GM23338 (cell line): ENCODE measurements around the gene USP19. TPM values are rescaled to one million over a fixed set of nuclear protein-coding genes. Genes with fewer than 3 reads are reported as not detected.

ENCODE experiments used
- ATAC-seq: fragments of 200-7000 bp; cut with Tn5 transposase; 3 replicates; pipeline ENCODE4 v1.9.1; 2020
- DNase-seq: peaks from one replicate; pipeline ENCODE4 v3.0.0-alpha.2; 2015; ENCODE audit warnings: low spot score
- H2AFZ ChIP-seq: fragments of 200-600 bp; sonication (generic); 2 replicates; pipeline ENCODE4 v1.8.0; 2016; ENCODE audit warnings: antibody characterized with exemption, mild to moderate bottlenecking, moderate library complexity
- H3F3A ChIP-seq: fragments of 200-600 bp; sonication (generic); replicated peaks from 2 replicates; pipeline ENCODE4 v1.8.0; 2017; ENCODE audit warnings: antibody characterized with exemption, mixed run types, low read depth
- H3K27ac ChIP-seq: fragments of 200-600 bp; sonication (generic); 2 replicates; pipeline ENCODE4 v1.6.1; 2016; ENCODE audit warnings: low read depth
- H3K27me3 ChIP-seq: fragments of 200-600 bp; sonication (generic); 2 replicates; pipeline ENCODE4 v1.8.0; 2016; ENCODE audit warnings: mild to moderate bottlenecking, mixed run types, moderate library complexity; ENCODE audit not compliant: insufficient read depth
- H3K36me3 ChIP-seq: fragments of 200-600 bp; sonication (generic); 2 replicates; pipeline ENCODE4 v1.8.0; 2016; ENCODE audit warnings: mild to moderate bottlenecking; ENCODE audit not compliant: insufficient read depth
- H3K4me1 ChIP-seq: fragments of 200-600 bp; sonication (generic); 2 replicates; pipeline ENCODE4 v1.8.0; 2016; ENCODE audit warnings: mild to moderate bottlenecking, moderate library complexity; ENCODE audit not compliant: insufficient read depth
- H3K4me2 ChIP-seq: fragments of 200-600 bp; sonication (generic); 2 replicates; pipeline ENCODE4 v1.7.1; 2017; ENCODE audit warnings: mixed run types
- H3K4me3 ChIP-seq: fragments of 200-600 bp; sonication (generic); 2 replicates; pipeline ENCODE4 v1.6.1; 2016; ENCODE audit warnings: mixed run types
- H3K79me2 ChIP-seq: fragments of 200-600 bp; sonication (generic); replicated peaks from 2 replicates; pipeline ENCODE4 v1.8.0; 2017; ENCODE audit warnings: mild to moderate bottlenecking; ENCODE audit not compliant: insufficient read depth
- H3K9me2 ChIP-seq: fragments of 200-600 bp; sonication (generic); 2 replicates; pipeline ENCODE4 v1.8.0; 2017; ENCODE audit not compliant: insufficient read depth
- H4K20me1 ChIP-seq: fragments of 200-600 bp; sonication (generic); replicated peaks from 2 replicates; pipeline ENCODE4 v1.8.0; 2017; ENCODE audit warnings: mild to moderate bottlenecking; ENCODE audit not compliant: insufficient read depth
- H3K27ac Mint-ChIP-seq: 2 replicates; pipeline ENCODE4 v1.8.0; 2020; ENCODE audit warnings: inconsistent platforms, mild to moderate bottlenecking, moderate library complexity, mixed read lengths
- H3K27me3 Mint-ChIP-seq: 3 replicates; pipeline ENCODE4 v1.8.0; 2022; ENCODE audit warnings: low read depth, mild to moderate bottlenecking, moderate library complexity, mixed read lengths, inconsistent platforms; ENCODE audit not compliant: insufficient read depth, poor library complexity
- H3K36me3 Mint-ChIP-seq: 3 replicates; pipeline ENCODE4 v1.8.0; 2021; ENCODE audit warnings: low read depth, mild to moderate bottlenecking, inconsistent platforms, moderate library complexity, mixed read lengths
- H3K4me1 Mint-ChIP-seq: 3 replicates; pipeline ENCODE4 v1.8.0; 2020; ENCODE audit warnings: mild to moderate bottlenecking, inconsistent platforms, mixed read lengths
- H3K4me3 Mint-ChIP-seq: 3 replicates; pipeline ENCODE4 v1.8.0; 2021; ENCODE audit warnings: moderate library complexity, mild to moderate bottlenecking, inconsistent platforms, mixed read lengths
- H3K9me3 Mint-ChIP-seq: 3 replicates; pipeline ENCODE4 v1.8.0; 2020; ENCODE audit warnings: moderate library complexity, mild to moderate bottlenecking, inconsistent platforms, mixed read lengths
- CREB1 ChIP-seq: fragments of 250-450 bp; sonication (Bioruptor Pico); IDR thresholded peaks from 2 replicates; pipeline ENCODE4 v1.5.0; 2020; ENCODE audit warnings: low read depth, mild to moderate bottlenecking, moderate library complexity
- EZH2 ChIP-seq: fragments of 200-600 bp; sonication (generic); IDR thresholded peaks from one replicate; pipeline ENCODE4 v1.8.0; 2017; ENCODE audit warnings: antibody characterized with exemption, mild to moderate bottlenecking, low read depth; ENCODE audit not compliant: unreplicated experiment
- EZH2phosphoT487 ChIP-seq: fragments of 200-600 bp; sonication (generic); IDR thresholded peaks from one replicate; pipeline ENCODE4 v1.8.1; 2018; ENCODE audit warnings: antibody characterized with exemption; ENCODE audit not compliant: unreplicated experiment
- JUNB ChIP-seq: IDR thresholded peaks from one replicate; pipeline ENCODE4 v1.6.1; 2016; ENCODE audit warnings: antibody characterized with exemption; ENCODE audit not compliant: unreplicated experiment
- NANOG ChIP-seq: IDR thresholded peaks from 2 replicates; pipeline ENCODE4 v1.6.1; 2016; ENCODE audit warnings: antibody characterized with exemption, borderline replicate concordance
- POLR2AphosphoS5 ChIP-seq: IDR thresholded peaks from 2 replicates; pipeline ENCODE4 v1.6.1; 2016; ENCODE audit warnings: antibody characterized with exemption, low read depth
- STAT1 ChIP-seq: IDR thresholded peaks from one replicate; pipeline ENCODE4 v1.6.1; 2016; ENCODE audit warnings: antibody characterized with exemption; ENCODE audit not compliant: unreplicated experiment
- ZNF114 ChIP-seq: fragments of 250-450 bp; sonication (Bioruptor Pico); IDR thresholded peaks from 2 replicates; pipeline ENCODE4 v1.5.0; 2020; ENCODE audit warnings: mild to moderate bottlenecking, moderate library complexity
- ZNF331 ChIP-seq: fragments of 250-450 bp; sonication (Bioruptor Pico); IDR thresholded peaks from 2 replicates; pipeline ENCODE4 v1.5.0; 2020; ENCODE audit warnings: low read depth, mild to moderate bottlenecking, moderate library complexity
- polyA plus RNA-seq: library from polyadenylated mRNA; unstranded; fragments of >200 nt; fragmentation: Nextera tagmentation; extraction: Ambion mirVana; gene quantifications from 2 replicates; pipeline ENCODE4 v1.2.1, GENCODE V29; 2016
- total RNA-seq: library from RNA; depleted of rRNA; stranded (reverse); fragments of >200 nt; shearing (Covaris generic); gene quantifications from 2 replicates; pipeline ENCODE4 v1.2.3, GENCODE V29; 2014
- TF ChIP-seq, protein P1 (sequence below), 2 experiments: fragments of 200-600 bp in 1 of 2; sonication (generic) in 1 of 2; conservative IDR thresholded peaks; 2 replicates each; pipeline versions ENCODE4 v1.5.1 to v1.6.1; 2016 to 2017; ENCODE audit warnings: antibody characterized with exemption in 2 of 2, low read depth in 2 of 2, mild to moderate bottlenecking in 2 of 2, moderate library complexity in 1 of 2
- TF ChIP-seq, protein P2 (sequence below): IDR thresholded peaks from 2 replicates; pipeline ENCODE4 v1.6.1; 2016; ENCODE audit warnings: antibody characterized with exemption
- TF ChIP-seq, protein P3 (sequence below): IDR thresholded peaks from one replicate; pipeline ENCODE4 v1.6.1; 2018; ENCODE audit warnings: antibody characterized with exemption; ENCODE audit not compliant: unreplicated experiment
- TF ChIP-seq, protein P4 (sequence below): fragments of 250-450 bp; sonication (Bioruptor Pico); IDR thresholded peaks from 2 replicates; pipeline ENCODE4 v1.5.0; 2020; ENCODE audit warnings: mild to moderate bottlenecking, moderate library complexity

The USP19 gene
- total and polyA plus RNA-seq, 2 experiments from 2014 or later: 13.2 to 62.0 TPM

DNA sequence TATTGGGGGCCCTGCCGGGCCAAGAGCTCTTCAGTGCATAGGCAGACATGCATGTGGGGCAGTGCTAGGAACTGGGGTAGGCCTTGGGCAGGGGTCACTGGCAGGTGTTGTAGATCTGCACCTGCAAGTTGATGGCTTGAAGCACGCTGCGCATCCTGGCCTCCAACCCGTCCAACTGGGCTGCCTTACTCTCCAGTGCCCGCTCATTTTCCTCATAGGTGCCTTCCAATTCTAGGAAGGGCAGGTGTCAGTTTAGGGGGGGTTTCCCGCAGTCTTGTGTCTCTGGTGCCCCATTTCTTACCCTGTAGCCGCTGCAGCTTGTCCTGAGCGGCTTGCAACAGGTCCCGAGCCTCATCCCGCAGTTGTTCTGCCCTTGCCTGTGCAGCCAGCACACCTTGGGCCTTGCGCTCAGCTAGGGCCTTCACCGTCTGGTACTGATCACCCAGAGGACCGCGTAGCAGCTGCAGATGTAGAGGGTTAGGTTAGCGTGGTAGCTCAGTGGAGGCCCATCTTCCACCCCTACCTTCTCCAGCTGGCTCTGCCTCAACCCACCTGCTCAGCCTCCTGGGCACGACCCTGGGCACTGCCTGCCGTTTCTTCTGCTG, 611 bp upstream of the USP19 start:
- H3K36me3 ChIP-seq: peaks cover 5% of the 10 kb centered on the region; the same call in 1 of the 2 replicates
- Mint-ChIP-seq H3K4me3 (peak overlapping the region; percentile 87), H3K27ac (peak overlapping the region; percentile 83), H3K4me1 (peaks cover 4% of the 10 kb centered on the region; the same call in 2 of the 3 replicates), H3K27me3 (peaks cover 7% of the 10 kb centered on the region), H3K9me3 (no peaks in the 10 kb centered on the region; the same call in 2 of the 3 replicates), H3K36me3 (peaks cover 28% of the 10 kb centered on the region)
- peak overlapping the region; percentile 98 for H3K27ac ChIP-seq
- TF ChIP-seq ZNF114 (CRISPR knock-in tag) (no peak), ZNF331 (no peak), STAT1 (no peak), CREB1 (no peak), POLR2AphosphoS5 (no peak), JUNB (no peak), NANOG (no peak), EZH2 (no peak), EZH2phosphoT487 (no peak)
- TF ChIP-seq, protein P1, sequence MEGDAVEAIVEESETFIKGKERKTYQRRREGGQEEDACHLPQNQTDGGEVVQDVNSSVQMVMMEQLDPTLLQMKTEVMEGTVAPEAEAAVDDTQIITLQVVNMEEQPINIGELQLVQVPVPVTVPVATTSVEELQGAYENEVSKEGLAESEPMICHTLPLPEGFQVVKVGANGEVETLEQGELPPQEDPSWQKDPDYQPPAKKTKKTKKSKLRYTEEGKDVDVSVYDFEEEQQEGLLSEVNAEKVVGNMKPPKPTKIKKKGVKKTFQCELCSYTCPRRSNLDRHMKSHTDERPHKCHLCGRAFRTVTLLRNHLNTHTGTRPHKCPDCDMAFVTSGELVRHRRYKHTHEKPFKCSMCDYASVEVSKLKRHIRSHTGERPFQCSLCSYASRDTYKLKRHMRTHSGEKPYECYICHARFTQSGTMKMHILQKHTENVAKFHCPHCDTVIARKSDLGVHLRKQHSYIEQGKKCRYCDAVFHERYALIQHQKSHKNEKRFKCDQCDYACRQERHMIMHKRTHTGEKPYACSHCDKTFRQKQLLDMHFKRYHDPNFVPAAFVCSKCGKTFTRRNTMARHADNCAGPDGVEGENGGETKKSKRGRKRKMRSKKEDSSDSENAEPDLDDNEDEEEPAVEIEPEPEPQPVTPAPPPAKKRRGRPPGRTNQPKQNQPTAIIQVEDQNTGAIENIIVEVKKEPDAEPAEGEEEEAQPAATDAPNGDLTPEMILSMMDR (conservative IDR thresholded peaks at IDR 0.05; ENCODE audit: low read depth in 2 of 2): no peak
- TF ChIP-seq, protein P2, sequence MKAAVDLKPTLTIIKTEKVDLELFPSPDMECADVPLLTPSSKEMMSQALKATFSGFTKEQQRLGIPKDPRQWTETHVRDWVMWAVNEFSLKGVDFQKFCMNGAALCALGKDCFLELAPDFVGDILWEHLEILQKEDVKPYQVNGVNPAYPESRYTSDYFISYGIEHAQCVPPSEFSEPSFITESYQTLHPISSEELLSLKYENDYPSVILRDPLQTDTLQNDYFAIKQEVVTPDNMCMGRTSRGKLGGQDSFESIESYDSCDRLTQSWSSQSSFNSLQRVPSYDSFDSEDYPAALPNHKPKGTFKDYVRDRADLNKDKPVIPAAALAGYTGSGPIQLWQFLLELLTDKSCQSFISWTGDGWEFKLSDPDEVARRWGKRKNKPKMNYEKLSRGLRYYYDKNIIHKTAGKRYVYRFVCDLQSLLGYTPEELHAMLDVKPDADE: no peak
- TF ChIP-seq, protein P3, sequence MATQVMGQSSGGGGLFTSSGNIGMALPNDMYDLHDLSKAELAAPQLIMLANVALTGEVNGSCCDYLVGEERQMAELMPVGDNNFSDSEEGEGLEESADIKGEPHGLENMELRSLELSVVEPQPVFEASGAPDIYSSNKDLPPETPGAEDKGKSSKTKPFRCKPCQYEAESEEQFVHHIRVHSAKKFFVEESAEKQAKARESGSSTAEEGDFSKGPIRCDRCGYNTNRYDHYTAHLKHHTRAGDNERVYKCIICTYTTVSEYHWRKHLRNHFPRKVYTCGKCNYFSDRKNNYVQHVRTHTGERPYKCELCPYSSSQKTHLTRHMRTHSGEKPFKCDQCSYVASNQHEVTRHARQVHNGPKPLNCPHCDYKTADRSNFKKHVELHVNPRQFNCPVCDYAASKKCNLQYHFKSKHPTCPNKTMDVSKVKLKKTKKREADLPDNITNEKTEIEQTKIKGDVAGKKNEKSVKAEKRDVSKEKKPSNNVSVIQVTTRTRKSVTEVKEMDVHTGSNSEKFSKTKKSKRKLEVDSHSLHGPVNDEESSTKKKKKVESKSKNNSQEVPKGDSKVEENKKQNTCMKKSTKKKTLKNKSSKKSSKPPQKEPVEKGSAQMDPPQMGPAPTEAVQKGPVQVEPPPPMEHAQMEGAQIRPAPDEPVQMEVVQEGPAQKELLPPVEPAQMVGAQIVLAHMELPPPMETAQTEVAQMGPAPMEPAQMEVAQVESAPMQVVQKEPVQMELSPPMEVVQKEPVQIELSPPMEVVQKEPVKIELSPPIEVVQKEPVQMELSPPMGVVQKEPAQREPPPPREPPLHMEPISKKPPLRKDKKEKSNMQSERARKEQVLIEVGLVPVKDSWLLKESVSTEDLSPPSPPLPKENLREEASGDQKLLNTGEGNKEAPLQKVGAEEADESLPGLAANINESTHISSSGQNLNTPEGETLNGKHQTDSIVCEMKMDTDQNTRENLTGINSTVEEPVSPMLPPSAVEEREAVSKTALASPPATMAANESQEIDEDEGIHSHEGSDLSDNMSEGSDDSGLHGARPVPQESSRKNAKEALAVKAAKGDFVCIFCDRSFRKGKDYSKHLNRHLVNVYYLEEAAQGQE: no peak
- TF ChIP-seq, protein P4, sequence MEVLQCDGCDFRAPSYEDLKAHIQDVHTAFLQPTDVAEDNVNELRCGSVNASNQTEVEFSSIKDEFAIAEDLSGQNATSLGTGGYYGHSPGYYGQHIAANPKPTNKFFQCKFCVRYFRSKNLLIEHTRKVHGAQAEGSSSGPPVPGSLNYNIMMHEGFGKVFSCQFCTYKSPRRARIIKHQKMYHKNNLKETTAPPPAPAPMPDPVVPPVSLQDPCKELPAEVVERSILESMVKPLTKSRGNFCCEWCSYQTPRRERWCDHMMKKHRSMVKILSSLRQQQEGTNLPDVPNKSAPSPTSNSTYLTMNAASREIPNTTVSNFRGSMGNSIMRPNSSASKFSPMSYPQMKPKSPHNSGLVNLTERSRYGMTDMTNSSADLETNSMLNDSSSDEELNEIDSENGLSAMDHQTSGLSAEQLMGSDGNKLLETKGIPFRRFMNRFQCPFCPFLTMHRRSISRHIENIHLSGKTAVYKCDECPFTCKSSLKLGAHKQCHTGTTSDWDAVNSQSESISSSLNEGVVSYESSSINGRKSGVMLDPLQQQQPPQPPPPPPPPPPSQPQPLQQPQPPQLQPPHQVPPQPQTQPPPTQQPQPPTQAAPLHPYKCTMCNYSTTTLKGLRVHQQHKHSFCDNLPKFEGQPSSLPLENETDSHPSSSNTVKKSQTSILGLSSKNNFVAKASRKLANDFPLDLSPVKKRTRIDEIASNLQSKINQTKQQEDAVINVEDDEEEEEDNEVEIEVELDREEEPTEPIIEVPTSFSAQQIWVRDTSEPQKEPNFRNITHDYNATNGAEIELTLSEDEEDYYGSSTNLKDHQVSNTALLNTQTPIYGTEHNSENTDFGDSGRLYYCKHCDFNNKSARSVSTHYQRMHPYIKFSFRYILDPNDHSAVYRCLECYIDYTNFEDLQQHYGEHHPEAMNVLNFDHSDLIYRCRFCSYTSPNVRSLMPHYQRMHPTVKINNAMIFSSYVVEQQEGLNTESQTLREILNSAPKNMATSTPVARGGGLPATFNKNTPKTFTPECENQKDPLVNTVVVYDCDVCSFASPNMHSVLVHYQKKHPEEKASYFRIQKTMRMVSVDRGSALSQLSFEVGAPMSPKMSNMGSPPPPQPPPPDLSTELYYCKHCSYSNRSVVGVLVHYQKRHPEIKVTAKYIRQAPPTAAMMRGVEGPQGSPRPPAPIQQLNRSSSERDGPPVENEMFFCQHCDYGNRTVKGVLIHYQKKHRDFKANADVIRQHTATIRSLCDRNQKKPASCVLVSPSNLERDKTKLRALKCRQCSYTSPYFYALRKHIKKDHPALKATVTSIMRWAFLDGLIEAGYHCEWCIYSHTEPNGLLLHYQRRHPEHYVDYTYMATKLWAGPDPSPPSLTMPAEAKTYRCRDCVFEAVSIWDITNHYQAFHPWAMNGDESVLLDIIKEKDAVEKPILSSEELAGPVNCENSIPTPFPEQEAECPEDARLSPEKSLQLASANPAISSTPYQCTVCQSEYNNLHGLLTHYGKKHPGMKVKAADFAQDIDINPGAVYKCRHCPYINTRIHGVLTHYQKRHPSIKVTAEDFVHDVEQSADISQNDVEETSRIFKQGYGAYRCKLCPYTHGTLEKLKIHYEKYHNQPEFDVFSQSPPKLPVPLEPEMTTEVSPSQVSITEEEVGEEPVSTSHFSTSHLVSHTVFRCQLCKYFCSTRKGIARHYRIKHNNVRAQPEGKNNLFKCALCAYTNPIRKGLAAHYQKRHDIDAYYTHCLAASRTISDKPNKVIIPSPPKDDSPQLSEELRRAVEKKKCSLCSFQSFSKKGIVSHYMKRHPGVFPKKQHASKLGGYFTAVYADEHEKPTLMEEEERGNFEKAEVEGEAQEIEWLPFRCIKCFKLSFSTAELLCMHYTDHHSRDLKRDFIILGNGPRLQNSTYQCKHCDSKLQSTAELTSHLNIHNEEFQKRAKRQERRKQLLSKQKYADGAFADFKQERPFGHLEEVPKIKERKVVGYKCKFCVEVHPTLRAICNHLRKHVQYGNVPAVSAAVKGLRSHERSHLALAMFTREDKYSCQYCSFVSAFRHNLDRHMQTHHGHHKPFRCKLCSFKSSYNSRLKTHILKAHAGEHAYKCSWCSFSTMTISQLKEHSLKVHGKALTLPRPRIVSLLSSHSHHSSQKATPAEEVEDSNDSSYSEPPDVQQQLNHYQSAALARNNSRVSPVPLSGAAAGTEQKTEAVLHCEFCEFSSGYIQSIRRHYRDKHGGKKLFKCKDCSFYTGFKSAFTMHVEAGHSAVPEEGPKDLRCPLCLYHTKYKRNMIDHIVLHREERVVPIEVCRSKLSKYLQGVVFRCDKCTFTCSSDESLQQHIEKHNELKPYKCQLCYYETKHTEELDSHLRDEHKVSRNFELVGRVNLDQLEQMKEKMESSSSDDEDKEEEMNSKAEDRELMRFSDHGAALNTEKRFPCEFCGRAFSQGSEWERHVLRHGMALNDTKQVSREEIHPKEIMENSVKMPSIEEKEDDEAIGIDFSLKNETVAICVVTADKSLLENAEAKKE: no peak
- H2AFZ ChIP-seq: peak overlapping the region; percentile 84; the same call in 1 of the 2 replicates
- H3K4me2 ChIP-seq: peak overlapping the region; percentile 96
- DNase-seq: no peak
- H3K27me3 ChIP-seq: no peaks in the 10 kb centered on the region
- peaks cover 10% of the 10 kb centered on the region for H3K79me2 ChIP-seq
- peak; percentile 51 for ATAC-seq
- H3K9me2 ChIP-seq: no peaks in the 10 kb centered on the region
- H3K4me1 ChIP-seq: peaks cover 4% of the 10 kb centered on the region; the same call in 1 of the 2 replicates
- H4K20me1 ChIP-seq: no peaks in the 10 kb centered on the region
- H3K4me3 ChIP-seq: peak overlapping the region; percentile 94
- peaks cover 21% of the 10 kb centered on the region for H3F3A ChIP-seq
